ENCODE data around the gene RSF1.

RSF1 gene

GRCh38 chr11:77800449-77800848 is 20.1 kb downstream of the RSF1 start:
- DNase-seq, result no peak

- DNase-seq, result no peak
These were observed 21.2 kb downstream of the RSF1 start for GRCh38 chr11:77799338-77799737.

DNA sequence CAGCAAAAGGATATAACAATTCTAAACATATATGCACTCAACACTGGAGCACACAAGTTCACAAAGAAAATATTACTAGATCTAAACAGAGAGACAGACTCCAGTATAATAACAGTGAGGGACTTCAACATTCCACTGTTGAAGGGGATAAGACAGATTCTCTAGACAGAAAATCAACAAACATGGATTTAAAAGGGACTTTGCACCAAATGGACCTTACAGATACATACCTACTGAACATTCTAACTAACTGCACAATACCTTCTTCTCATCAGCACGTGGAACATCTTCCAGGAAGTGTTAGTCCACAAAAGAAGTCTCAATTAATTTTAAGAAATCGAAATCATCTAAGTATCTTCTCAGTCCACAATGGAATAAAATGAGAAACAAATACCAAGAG is 26.6 kb downstream of the RSF1 start:
- no peak for DNase-seq

GRCh38 chr11:77791301-77791700 is 29.2 kb downstream of the RSF1 start:
- DNase-seq, result no peak

- DNase-seq, result no peak
These were observed 30.6 kb downstream of the RSF1 start for GRCh38 chr11:77789731-77790476.

DNA sequence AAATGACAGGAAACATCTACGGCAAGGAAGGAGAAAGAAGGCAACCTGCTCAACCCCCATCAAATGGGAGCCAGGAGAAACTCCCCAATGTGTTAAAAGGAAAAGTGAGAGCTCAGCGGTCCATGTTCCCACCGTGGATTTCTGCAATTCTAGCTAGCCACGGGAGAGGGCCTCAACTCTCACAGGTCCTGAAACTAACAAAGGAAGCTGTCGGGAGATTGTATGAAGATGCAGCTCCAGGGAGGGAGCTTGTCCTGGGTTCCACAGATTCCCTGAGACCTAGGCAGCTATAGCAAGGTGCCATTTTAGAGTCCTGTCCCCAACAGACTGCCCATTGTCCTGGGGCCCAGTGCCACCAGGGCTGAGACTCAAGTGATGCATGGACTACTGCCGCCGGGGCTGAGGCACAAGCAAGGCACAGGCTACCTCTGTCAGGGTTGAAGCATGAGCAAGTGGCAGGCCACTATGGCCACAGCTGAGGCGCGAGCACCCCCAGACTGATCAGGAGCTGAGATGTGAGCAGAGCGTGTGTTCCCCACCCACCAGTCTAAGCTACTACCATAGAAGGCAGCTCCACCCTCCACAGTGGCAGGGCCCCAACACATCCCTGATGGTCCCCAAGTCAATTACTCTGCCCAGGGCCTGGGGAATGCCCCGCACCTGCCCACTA is 31.3 kb downstream of the RSF1 start:
- DNase-seq, result no peak

DNA sequence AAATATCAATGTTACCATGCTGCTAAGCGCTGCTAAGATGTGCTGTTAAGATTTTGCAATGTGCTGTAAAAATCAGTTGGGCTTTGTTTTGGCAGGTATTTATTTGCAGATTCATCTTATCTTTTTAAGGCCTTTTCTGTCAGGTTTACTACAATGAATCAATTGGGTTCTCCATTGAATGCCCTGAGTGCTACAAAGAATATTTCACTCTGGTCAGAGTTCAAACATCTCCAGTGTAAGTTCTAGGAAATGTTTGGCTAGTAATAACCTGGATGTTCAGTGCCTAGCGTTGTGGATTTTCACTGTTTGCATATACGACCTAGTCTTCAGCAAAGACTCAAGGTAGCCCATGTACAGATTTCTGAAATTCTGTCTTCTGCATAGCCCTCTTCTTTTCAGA is 36.0 kb downstream of the RSF1 start:
- DNase-seq, result no peak

DNA sequence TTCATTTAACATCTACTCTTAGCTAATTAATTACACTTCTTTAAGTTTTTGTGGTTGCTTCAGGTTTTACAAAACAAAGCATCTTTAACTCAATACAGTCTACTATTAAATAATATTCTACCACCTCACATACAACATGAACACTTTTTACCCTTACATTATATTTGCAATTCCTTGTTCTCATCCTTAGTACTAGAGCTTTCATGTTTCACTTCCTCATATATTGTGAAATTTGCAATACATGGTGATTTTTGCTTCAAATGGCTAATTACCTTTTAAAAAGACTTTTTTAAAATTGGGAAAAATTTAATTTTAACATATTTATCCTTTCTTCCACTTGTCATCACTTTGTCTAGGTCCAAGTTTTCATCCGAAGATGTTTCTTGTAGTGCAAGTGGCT is 37.5 kb downstream of the RSF1 start:
- no peak for DNase-seq

DNA sequence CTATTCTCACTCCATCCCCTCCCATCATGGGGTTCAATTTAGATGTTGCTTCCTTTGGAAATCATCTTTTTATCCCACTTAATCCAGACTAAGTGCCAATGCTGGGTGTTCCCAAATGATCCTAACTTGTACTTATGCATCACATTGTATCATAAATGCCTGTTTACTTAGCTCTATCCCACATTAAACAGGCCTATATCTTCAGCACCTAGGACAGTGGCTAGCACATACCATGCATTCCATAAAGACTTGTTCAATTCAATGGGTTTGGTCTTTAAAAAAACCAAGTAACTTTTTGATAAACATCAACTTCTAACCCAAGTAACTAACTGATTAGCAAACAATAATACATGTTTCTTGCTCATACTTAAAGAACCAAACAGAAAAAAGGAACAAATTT is 40.6 kb downstream of the RSF1 start:
- no peak for DNase-seq

GRCh38 chr11:77778549-77778948 is 42.0 kb downstream of the RSF1 start:
- DNase-seq, result no peak

GRCh38 chr11:77778118-77778517 is 42.4 kb downstream of the RSF1 start:
- DNase-seq, result no peak

DNA sequence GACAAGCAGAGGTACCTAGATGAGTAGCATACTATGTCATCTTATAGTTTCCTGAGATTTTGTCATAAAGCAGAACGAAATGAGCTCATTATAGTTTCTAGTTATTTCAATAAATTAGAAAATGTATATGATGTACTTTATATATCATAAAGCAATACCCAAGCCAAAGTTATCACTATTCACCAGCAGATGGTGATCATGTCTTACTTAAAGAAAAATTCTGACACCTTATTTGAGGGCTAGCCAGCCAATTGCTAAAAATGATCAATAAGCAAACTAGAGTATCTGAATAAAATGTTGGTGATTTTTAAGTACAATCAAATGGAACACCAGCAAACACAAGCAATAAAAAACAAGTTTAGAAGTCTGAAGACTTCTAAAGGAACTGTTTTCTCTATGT is 44.1 kb downstream of the RSF1 start:
- DNase-seq, result no peak

DNA sequence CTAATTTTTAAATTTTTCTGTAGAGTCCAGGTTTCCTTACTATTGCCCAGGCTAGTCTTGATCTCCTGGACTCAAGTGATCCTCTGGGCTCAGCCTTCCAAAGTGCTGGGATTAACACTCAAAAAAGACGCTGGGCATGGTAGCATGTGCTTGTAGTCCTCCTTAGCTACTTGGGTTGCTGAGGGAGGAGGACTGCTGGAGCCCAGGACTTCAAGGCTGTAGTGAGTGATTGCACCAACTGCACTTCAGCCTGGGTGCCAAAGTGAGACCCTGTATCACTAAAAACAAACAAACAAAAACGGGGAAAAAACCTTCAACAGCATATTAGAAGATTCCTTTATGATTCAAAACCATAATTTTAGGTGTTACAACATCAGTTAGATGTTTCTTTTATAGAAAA is 44.6 kb downstream of the RSF1 start:
- DNase-seq, result no peak

GRCh38 chr11:77771135-77771534 is 49.4 kb downstream of the RSF1 start:
- no peak for DNase-seq

- no peak for DNase-seq
These were observed 49.9 kb downstream of the RSF1 start for GRCh38 chr11:77770629-77771028.

- DNase-seq, result no peak
These were observed 58.1 kb downstream of the RSF1 start for GRCh38 chr11:77762426-77762825.

GRCh38 chr11:77761491-77761890 is 59.0 kb downstream of the RSF1 start:
- no peak for DNase-seq

DNA sequence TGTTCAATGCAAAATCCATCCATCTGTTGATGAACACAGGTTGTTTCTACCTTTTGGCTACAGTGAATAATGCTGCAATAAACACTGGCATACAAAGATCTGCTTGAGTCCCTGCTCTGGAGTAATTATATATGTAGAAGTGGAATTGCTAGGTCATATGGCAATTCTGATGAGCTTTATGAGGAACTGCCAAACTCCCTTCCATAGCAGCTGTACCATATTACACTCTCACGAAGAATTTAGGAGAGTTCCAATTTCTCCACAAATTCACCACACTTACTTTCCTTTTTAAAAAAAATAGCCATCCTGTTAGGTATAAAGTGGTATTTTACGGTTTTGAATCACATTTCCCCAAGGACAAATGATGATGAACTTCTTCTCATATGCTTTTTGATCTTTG is 62.2 kb downstream of the RSF1 start:
- DNase-seq, result no peak

- DNase-seq, result no peak
These were observed 67.3 kb downstream of the RSF1 start for GRCh38 chr11:77753230-77753629.

- DNase-seq, result no peak
These were observed 68.0 kb downstream of the RSF1 start for GRCh38 chr11:77752516-77752915.

DNA sequence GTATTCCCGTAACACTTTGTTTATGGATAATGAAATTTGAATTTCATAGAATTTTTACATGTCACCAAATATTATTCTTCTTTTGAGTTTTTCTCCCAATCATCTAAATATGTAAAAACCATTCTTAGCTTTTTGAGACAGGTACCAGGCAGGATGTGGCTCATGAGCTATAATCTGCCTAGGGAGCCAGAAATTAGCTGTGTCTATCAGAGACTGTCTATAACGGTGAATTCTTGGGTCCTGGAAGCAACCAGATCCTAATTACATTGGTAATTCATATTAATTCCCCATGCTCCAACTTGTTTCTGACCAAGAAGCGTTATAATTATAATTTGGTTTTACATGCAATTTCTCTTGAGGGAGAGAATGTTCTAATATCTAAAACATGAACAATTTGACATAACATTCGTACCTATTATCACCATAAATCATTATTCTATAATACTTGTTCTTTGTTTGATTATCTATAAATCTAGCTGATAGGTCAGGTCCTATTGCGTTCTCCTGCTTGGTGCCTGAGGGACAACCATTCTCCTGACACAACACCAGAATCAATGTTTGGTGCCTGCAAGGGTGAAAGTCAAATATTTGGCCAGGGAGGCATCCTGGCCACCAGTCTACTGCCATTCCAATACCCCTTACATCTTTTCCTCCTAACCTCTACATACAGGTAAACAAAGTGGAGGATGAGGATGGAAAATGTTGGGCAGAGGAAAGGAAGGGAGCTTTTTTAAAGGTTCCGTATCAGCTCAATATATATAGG is 69.9 kb downstream of the RSF1 start:
- no peak for DNase-seq

DNA sequence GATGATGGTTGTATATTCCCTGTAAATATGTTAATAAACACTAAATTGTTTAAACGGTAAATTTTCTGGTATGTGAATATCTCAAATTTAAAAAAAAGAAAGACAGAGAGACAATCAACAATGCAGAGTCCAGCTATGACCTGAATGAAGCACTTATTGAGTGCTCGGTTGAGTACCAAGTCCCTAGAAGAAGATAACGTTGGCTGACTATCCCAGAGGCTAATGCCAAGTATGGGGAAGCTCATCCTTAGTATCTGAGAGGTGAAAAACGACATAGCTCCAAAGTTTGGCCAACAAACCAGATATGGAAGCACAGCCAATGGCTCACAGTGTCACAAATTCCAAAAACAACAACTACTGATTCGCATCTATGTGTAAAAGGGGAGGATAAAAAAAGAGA is 71.3 kb downstream of the RSF1 start:
- no peak for DNase-seq

DNA sequence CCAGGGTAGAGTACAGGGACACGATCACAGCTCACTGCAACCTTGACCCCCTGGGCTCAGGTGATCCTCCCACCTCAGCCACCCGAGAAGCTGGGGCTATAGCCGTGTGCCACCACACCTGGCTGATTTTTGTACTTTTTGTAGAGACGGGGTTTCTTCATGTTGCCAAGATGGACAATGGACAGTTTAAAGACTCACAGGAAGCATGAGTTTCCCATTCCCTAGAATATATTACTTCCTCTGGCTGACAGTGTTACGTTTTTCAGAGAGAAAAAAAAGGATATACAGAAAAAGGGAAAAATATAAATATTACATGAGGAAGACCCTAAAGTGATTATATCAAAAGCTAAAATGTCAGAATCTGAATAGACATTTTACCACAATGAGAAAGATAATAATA is 72.3 kb downstream of the RSF1 start:
- no peak for DNase-seq

- DNase-seq, result no peak
These were observed 73.0 kb downstream of the RSF1 start for GRCh38 chr11:77747381-77747969.

Measured in stimulated activated CD4-positive, alpha-beta T cell treated with anti-CD3 and anti-CD28 coated beads, Interleukin-12 subunit alpha, Interleukin-12 subunit beta, amount 100 ng/mL, for 4 hours (primary cell).